K562 (cell line): Measurements from ENCODE around the gene PARD3B. TPM values are rescaled to one million over a fixed set of nuclear protein-coding genes. Genes with fewer than 3 reads are reported as not detected.

ENCODE experiments used
- BCLAF1 ChIP-seq, 2 experiments: fragments of 450-650 bp in 1 of 2; IDR thresholded peaks; 2 replicates each; pipeline ENCODE4 v1.6.1; 2011 to 2017; ENCODE audit warnings: low read depth in 2 of 2, antibody characterized with exemption in 1 of 2, borderline replicate concordance in 1 of 2, low read length in 1 of 2, mild to moderate bottlenecking in 1 of 2, mixed read lengths in 1 of 2; ENCODE audit not compliant: control insufficient read depth in 1 of 2
- CTCFL ChIP-seq: IDR thresholded peaks from 2 replicates; pipeline ENCODE4 v1.6.1; 2011; ENCODE audit warnings: borderline replicate concordance, low read depth, mild to moderate bottlenecking, moderate library complexity, low read length; ENCODE audit not compliant: insufficient read depth, poor library complexity, severe bottlenecking
- PATZ1 ChIP-seq: fragments of 250-450 bp; sonication (Bioruptor Pico); IDR thresholded peaks from 2 replicates; pipeline ENCODE4 v1.5.0; 2020; ENCODE audit warnings: mild to moderate bottlenecking, borderline replicate concordance
- RAD21 ChIP-seq, 2 experiments: fragments of 250-450 bp in 1 of 2; fragments of 450-650 bp in 1 of 2; sonication (Bioruptor Pico) in 1 of 2; formaldehyde crosslinking in 1 of 2; IDR thresholded peaks in 1 of 2; conservative IDR thresholded peaks in 1 of 2; 2 replicates each; pipeline versions ENCODE4 v1.4.0 to v1.8.0; 2020 to 2022; ENCODE audit warnings: mild to moderate bottlenecking in 2 of 2, moderate library complexity in 1 of 2
- ZNF134 ChIP-seq: fragments of 250-450 bp; sonication (Bioruptor Pico); conservative IDR thresholded peaks from 2 replicates; pipeline ENCODE4 v1.4.0; 2020
- ZNF23 ChIP-seq: fragments of 250-450 bp; sonication (Bioruptor Pico); IDR thresholded peaks from 2 replicates; pipeline ENCODE4 v1.4.0; 2020; ENCODE audit warnings: mild to moderate bottlenecking
- ZNF780A ChIP-seq: fragments of 250-450 bp; sonication (Bioruptor Pico); IDR thresholded peaks from 2 replicates; pipeline ENCODE4 v1.5.0; 2021; ENCODE audit warnings: mild to moderate bottlenecking
- polyA plus RNA-seq, 8 experiments: library from polyadenylated mRNA; depleted of rRNA in 4 of 8; stranded (reverse) in 5 of 8; unstranded in 3 of 8; fragments of >200 nt; fragmentation: Nextera tagmentation in 2 of 8; fragmentation: Illumina TruSeq in 1 of 8; extraction: Ambion mirVana in 2 of 8; extraction: Trizol in 1 of 8; gene quantifications; 2 replicates each; pipeline versions ENCODE4 v1.2.1 to v1.2.3, GENCODE V29; 2011 to 2014; ENCODE audit warnings: inconsistent platforms in 1 of 8, missing spikeins in 1 of 8
- total RNA-seq, 7 experiments: library from RNA; depleted of rRNA in 6 of 7; stranded (reverse); fragments of >200 nt in 6 of 7; fragmentation: Illumina TruSeq in 2 of 7; extraction: Trizol in 2 of 7; gene quantifications; 2 replicates each; pipeline versions ENCODE4 v1.2.1 to v1.2.3, GENCODE V29; 2011 to 2021; ENCODE audit warnings: low replicate concordance in 1 of 7
- TF ChIP-seq, protein P1 (sequence below): fragments of 450-650 bp; IDR thresholded peaks from 2 replicates; pipeline ENCODE4 v1.6.1; 2016; ENCODE audit warnings: low read depth

PARD3B gene
- total and polyA plus RNA-seq, 9 of the 15 experiments (the other 6 are each of a cell fraction or from before 2014, with no cell fraction given) = 0.15 to 3.0 (median 1.1) TPM

DNA sequence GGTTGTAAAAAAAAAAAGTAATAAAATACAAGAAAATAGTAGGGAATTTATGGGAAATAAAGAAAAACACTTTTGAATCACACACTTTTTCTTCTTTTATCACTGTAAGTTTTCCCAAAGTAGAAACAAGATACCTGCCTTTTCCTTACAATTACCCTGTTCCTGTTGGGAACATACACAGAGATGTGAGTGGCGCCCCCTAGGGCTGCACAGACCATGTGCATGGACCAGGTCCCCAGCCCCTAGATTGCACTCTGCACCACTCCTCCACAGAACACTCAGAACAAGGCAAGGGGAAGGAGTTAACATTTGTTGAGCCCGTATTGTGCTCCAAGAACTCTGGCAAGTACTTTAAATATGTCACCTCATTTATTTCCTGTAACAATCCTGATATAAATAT is 1018.4 kb downstream of the PARD3B start (continued):
- no peak for TF ChIP-seq ZNF23 (CRISPR knock-in tag)
- TF ChIP-seq ZNF134 (CRISPR knock-in tag) = no peak
- no peak for TF ChIP-seq BCLAF1 (IDR thresholded peaks at IDR 0.05; ENCODE audit: borderline replicate concordance in 1 of 2, control insufficient read depth in 1 of 2, low read depth in 2 of 2, low read length in 1 of 2)
- peak in 1 of 2 experiments; percentile 37; a peak in 2 of 4 replicates for TF ChIP-seq RAD21 (CRISPR knock-in tag; conservative IDR thresholded peaks at IDR 0.05 in 1 of 2, IDR thresholded peaks at IDR 0.05 in 1 of 2)
- no peak for TF ChIP-seq PATZ1
- TF ChIP-seq ZNF780A (CRISPR knock-in tag) = no peak
- peak; percentile 12 for TF ChIP-seq CTCFL
- TF ChIP-seq, protein P1, sequence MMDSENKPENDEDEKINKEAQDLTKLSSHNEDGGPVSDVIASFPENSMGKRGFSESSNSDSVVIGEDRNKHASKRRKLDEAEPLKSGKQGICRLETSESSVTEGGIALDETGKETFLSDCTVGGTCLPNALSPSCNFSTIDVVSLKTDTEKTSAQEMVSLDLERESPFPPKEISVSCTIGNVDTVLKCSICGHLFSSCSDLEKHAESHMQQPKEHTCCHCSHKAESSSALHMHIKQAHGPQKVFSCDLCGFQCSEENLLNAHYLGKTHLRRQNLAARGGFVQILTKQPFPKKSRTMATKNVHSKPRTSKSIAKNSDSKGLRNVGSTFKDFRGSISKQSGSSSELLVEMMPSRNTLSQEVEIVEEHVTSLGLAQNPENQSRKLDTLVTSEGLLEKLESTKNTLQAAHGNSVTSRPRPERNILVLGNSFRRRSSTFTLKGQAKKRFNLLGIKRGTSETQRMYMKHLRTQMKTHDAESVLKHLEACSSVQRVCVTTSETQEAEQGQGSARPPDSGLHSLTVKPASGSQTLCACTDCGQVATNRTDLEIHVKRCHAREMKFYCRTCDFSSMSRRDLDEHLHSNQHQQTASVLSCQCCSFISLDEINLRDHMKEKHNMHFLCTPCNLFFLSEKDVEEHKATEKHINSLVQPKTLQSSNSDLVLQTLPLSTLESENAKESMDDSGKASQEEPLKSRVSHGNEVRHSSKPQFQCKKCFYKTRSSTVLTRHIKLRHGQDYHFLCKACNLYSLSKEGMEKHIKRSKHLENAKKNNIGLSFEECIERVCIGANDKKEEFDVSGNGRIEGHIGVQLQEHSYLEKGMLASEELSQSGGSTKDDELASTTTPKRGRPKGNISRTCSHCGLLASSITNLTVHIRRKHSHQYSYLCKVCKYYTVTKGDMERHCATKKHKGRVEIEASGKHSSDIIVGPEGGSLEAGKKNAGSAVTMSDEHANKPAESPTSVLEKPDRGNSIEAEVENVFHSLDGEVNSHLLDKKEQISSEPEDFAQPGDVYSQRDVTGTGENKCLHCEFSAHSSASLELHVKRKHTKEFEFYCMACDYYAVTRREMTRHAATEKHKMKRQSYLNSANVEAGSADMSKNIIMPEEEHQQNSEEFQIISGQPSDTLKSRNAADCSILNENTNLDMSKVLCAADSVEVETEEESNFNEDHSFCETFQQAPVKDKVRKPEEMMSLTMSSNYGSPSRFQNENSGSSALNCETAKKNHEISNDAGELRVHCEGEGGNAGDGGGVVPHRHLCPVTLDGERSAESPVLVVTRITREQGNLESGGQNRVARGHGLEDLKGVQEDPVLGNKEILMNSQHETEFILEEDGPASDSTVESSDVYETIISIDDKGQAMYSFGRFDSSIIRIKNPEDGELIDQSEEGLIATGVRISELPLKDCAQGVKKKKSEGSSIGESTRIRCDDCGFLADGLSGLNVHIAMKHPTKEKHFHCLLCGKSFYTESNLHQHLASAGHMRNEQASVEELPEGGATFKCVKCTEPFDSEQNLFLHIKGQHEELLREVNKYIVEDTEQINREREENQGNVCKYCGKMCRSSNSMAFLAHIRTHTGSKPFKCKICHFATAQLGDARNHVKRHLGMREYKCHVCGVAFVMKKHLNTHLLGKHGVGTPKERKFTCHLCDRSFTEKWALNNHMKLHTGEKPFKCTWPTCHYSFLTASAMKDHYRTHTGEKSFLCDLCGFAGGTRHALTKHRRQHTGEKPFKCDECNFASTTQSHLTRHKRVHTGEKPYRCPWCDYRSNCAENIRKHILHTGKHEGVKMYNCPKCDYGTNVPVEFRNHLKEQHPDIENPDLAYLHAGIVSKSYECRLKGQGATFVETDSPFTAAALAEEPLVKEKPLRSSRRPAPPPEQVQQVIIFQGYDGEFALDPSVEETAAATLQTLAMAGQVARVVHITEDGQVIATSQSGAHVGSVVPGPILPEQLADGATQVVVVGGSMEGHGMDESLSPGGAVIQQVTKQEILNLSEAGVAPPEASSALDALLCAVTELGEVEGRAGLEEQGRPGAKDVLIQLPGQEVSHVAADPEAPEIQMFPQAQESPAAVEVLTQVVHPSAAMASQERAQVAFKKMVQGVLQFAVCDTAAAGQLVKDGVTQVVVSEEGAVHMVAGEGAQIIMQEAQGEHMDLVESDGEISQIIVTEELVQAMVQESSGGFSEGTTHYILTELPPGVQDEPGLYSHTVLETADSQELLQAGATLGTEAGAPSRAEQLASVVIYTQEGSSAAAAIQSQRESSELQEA = no peak
- TF ChIP-seq, all 486 proteins: peak for 3
